Loucy (cell line): ENCODE results near the gene SLC9A4.

ENCODE experiments used
- CTCF ChIP-seq: fragments of 200-600 bp; sonication (generic); conservative IDR thresholded peaks from 2 replicates; pipeline ENCODE4 v1.5.1; 2014; ENCODE audit warnings: mild to moderate bottlenecking, antibody characterized with exemption, low read length
- EZH2phosphoT487 ChIP-seq: fragments of 200-600 bp; IDR thresholded peaks from 2 replicates; pipeline ENCODE4 v1.6.1; 2018; ENCODE audit warnings: antibody characterized with exemption, mild to moderate bottlenecking, moderate library complexity, borderline replicate concordance

- TF ChIP-seq CTCF (no peak), EZH2phosphoT487 (no peak)
Observed at GRCh38 chr2:102523651-102524050, 50.6 kb downstream of the SLC9A4 start.
